A673 (cell line): ENCODE data around the gene RTL1.

ENCODE experiments used
- CTCF ChIP-seq: fragments of 300-800, 200-600 bp; sonication (generic); conservative IDR thresholded peaks from 2 replicates; pipeline ENCODE4 v1.5.1; 2017; ENCODE audit warnings: low read depth, mild to moderate bottlenecking, antibody characterized with exemption, low read length, moderate library complexity, mixed read lengths
- EZH2 ChIP-seq: fragments of 200-600 bp; sonication (generic); IDR thresholded peaks from 2 replicates; pipeline ENCODE4 v1.6.1; 2017; ENCODE audit warnings: borderline replicate concordance, low read depth, mild to moderate bottlenecking, mixed read lengths, antibody characterized with exemption, low read length; ENCODE audit not compliant: poor library complexity, severe bottlenecking

DNA sequence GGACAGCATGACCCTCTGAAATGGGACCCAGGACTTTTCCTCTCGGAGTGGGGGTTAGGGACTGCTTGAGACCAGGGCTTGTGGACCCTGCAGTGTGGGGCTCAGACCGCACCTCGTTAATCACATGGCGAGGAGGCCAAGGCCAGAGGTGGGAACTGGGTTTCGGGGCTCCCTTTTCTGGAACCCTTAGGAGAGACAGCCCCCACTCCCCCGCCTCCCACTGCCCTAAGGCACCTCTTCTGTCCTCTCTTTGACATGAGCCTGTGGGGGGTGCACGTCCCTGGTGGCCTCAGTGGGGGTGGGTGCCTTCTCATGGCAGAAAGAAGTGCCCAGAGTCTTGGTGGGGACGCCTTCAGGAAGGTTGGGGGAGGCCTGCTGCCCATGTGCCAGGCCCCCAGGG is 24.3 kb downstream of the RTL1 start:
- TF ChIP-seq EZH2 (no peak), CTCF (no peak)
